Measurements from ENCODE around the gene EMID1. TPM values are rescaled to one million over a fixed set of nuclear protein-coding genes. Genes with fewer than 3 reads are reported as not detected.

EMID1 gene
- polyA plus RNA-seq, 1 donor (not counting 4 experiments of a cell fraction or from before 2014, with no cell fraction given), result not detected

DNA sequence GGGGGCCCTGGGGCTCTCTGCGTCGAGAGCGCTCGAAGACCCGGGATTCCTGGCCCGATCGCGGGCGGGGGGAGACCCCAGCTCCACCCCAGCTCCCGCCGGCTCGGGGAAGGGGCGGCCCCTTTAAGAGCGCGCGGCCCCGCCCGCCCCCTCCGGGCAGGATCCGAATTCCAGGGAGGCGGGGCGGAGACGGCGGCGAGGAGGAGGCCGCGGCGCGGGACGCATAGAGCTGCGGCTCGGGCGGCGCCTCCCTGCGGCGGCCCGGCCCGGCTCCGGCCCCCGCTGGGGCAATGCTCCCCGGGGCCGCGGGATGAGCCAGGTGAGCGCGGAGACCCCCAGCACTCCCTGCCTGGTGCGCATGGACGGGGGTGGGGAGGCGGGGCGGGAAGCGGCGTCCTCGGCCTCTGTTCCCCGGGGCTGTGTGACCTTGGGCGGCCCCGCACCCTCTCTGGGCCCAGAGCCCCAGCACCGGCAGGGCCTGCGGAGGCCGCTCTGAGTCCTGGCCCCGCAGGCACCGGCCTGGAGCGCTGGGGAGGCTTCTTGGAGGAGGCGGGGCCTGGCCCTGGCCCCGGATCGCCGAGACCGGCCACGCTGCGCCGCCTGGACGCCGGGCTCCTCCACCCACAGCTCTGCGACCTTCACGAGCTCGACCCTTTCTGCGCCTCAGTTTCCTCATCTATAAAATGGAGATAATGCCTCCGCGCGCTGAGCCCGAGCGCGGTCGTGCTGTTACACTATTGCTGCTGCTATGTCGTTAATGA is 101.3 kb downstream of the EMID1 start:
- H3K27ac ChIP-seq (ENCODE audit: control insufficient read depth, insufficient read depth, low read length), result peak overlapping the region; percentile 81
- H3K36me3 ChIP-seq (ENCODE audit: control insufficient read depth in 2 of 2, extremely low read depth in 1 of 2, insufficient read depth in 2 of 2, low read length in 2 of 2), result peaks cover 2 to 15% of the 10 kb centered on the region in 2 experiments
- peak overlapping the region; percentile 79 for H3K9ac ChIP-seq (ENCODE audit: control insufficient read depth, extremely low read depth, insufficient read depth, low read length)
- H3K4me1 ChIP-seq (ENCODE audit: control insufficient read depth, extremely low read depth, insufficient read depth, low read length), result peaks cover 43% of the 10 kb centered on the region
- DNase-seq (ENCODE audit: low read depth, low spot score), result no peak
- no peaks in the 10 kb centered on the region for H3K9me3 ChIP-seq (ENCODE audit: control insufficient read depth, low read depth, low read length)
- peaks cover 24% of the 10 kb centered on the region for H3K79me2 ChIP-seq (ENCODE audit: control insufficient read depth, insufficient read depth, low read length)
- peak overlapping the region; percentile 91 for H2AFZ ChIP-seq (ENCODE audit: control insufficient read depth, low read length)
- TF ChIP-seq EZH2 (IDR thresholded peaks at IDR 0.05; ENCODE audit: low read length), result no peak
- TF ChIP-seq, protein P1, sequence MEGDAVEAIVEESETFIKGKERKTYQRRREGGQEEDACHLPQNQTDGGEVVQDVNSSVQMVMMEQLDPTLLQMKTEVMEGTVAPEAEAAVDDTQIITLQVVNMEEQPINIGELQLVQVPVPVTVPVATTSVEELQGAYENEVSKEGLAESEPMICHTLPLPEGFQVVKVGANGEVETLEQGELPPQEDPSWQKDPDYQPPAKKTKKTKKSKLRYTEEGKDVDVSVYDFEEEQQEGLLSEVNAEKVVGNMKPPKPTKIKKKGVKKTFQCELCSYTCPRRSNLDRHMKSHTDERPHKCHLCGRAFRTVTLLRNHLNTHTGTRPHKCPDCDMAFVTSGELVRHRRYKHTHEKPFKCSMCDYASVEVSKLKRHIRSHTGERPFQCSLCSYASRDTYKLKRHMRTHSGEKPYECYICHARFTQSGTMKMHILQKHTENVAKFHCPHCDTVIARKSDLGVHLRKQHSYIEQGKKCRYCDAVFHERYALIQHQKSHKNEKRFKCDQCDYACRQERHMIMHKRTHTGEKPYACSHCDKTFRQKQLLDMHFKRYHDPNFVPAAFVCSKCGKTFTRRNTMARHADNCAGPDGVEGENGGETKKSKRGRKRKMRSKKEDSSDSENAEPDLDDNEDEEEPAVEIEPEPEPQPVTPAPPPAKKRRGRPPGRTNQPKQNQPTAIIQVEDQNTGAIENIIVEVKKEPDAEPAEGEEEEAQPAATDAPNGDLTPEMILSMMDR (optimal IDR thresholded peaks at IDR 0.05 in 1 of 3, IDR thresholded peaks at IDR 0.05 in 1 of 3, conservative IDR thresholded peaks at IDR 0.05 in 1 of 3; ENCODE audit: extremely low read depth in 1 of 3, insufficient read depth in 2 of 3, low read length in 3 of 3), result no peak
- peak overlapping the region; percentile 74 to 80 (median 75) for H3K4me3 ChIP-seq (ENCODE audit: control insufficient read depth in 2 of 3, extremely low read depth in 1 of 3, insufficient read depth in 2 of 3, low read depth in 1 of 3, low read length in 3 of 3)
- dilution Hi-C loops (cut with MboI; ENCODE audit: extremely low pct_ligation_motif_present, low sequenced_read_pairs), result no loop called here
- H3K4me2 ChIP-seq (ENCODE audit: control insufficient read depth, extremely low read depth, insufficient read depth, low read depth, low read length), result peak overlapping the region; percentile 97
- H4K20me1 ChIP-seq (ENCODE audit: control insufficient read depth, extremely low read depth, insufficient read depth, low read length), result peaks cover 7% of the 10 kb centered on the region
- H3K9me1 ChIP-seq (ENCODE audit: control insufficient read depth, extremely low read depth, insufficient read depth, low read length), result no peaks in the 10 kb centered on the region
- no peaks in the 10 kb centered on the region for H3K27me3 ChIP-seq (ENCODE audit: control insufficient read depth, extremely low read depth, insufficient read depth, low read length)
- no peak for FAIRE-seq

DNA sequence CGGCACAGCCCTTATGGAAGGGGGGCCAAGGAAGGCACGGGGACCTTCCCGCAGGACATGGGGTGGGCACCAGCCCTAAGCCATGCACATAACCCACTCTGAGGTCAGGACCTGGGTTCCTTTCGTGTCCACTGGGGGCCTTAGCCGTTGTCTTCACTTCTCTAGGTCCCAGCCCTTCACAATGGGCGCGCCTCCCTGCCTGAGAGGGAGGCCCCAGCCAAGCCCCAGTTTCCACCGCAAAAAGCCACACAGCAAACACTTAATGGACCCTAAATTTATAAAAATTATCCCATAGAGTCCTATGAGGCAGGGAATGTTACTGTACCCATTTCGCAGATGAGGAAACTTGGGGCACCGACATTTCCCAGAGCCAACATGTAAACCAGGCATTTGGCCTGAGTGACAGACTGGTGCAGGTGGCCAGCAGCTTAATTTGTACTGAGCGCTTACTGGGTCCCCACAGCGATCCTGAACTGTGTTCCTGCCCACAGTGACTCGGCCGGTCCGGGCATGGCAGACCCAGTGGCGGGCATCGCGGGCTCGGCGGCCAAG is 102.0 kb downstream of the EMID1 start:
- H3K79me2 ChIP-seq (ENCODE audit: control insufficient read depth, insufficient read depth, low read length), result peaks cover 24% of the 10 kb centered on the region
- TF ChIP-seq, protein P1 (optimal IDR thresholded peaks at IDR 0.05 in 1 of 3, IDR thresholded peaks at IDR 0.05 in 1 of 3, conservative IDR thresholded peaks at IDR 0.05 in 1 of 3; ENCODE audit: extremely low read depth in 1 of 3, insufficient read depth in 2 of 3, low read length in 3 of 3), result no peak
- TF ChIP-seq EZH2 (IDR thresholded peaks at IDR 0.05; ENCODE audit: low read length), result no peak
- dilution Hi-C loops (cut with MboI; ENCODE audit: extremely low pct_ligation_motif_present, low sequenced_read_pairs), result no loop called here
- H3K27ac ChIP-seq (ENCODE audit: control insufficient read depth, insufficient read depth, low read length), result peak overlapping the region; percentile 81
- peak overlapping the region; percentile 74 to 80 (median 75) for H3K4me3 ChIP-seq (ENCODE audit: control insufficient read depth in 2 of 3, extremely low read depth in 1 of 3, insufficient read depth in 2 of 3, low read depth in 1 of 3, low read length in 3 of 3)
- H3K27me3 ChIP-seq (ENCODE audit: control insufficient read depth, extremely low read depth, insufficient read depth, low read length), result no peaks in the 10 kb centered on the region
- peak overlapping the region; percentile 79 for H3K9ac ChIP-seq (ENCODE audit: control insufficient read depth, extremely low read depth, insufficient read depth, low read length)
- H3K9me3 ChIP-seq (ENCODE audit: control insufficient read depth, low read depth, low read length), result no peaks in the 10 kb centered on the region
- no peaks in the 10 kb centered on the region for H3K9me1 ChIP-seq (ENCODE audit: control insufficient read depth, extremely low read depth, insufficient read depth, low read length)
- peaks cover 43% of the 10 kb centered on the region for H3K4me1 ChIP-seq (ENCODE audit: control insufficient read depth, extremely low read depth, insufficient read depth, low read length)
- H2AFZ ChIP-seq (ENCODE audit: control insufficient read depth, low read length), result peak overlapping the region; percentile 19
- DNase-seq (ENCODE audit: low read depth, low spot score) (no peak), FAIRE-seq (no peak)
- H3K4me2 ChIP-seq (ENCODE audit: control insufficient read depth, extremely low read depth, insufficient read depth, low read depth, low read length), result peak overlapping the region; percentile 86
- peaks cover 7% of the 10 kb centered on the region for H4K20me1 ChIP-seq (ENCODE audit: control insufficient read depth, extremely low read depth, insufficient read depth, low read length)
- peaks cover 5 to 20% of the 10 kb centered on the region in 2 experiments for H3K36me3 ChIP-seq (ENCODE audit: control insufficient read depth in 2 of 2, extremely low read depth in 1 of 2, insufficient read depth in 2 of 2, low read length in 2 of 2)

All from keratinocyte (primary cell).